Fibroblast of lung (primary cell): Measurements from ENCODE around the gene TRIP12.

ENCODE experiments used
- CTCF ChIP-seq, 2 donors: IDR thresholded peaks in 1 of 2; conservative IDR thresholded peaks in 1 of 2; 1 replicate in 1 of 2; 2 replicates in 1 of 2; pipeline ENCODE4 v1.5.1; 2011 to 2012; ENCODE audit warnings: low read length in 2 of 2, control low read depth in 1 of 2, inconsistent platforms in 1 of 2, low read depth in 1 of 2, mild to moderate bottlenecking in 1 of 2
- EZH2 ChIP-seq: IDR thresholded peaks from 2 replicates; pipeline ENCODE4 v1.5.1; 2012; ENCODE audit warnings: low read length, control low read depth, mild to moderate bottlenecking; ENCODE audit errors: missing control alignments

GRCh38 chr2:229780856-229781773 lies 140.7 kb downstream of the TRIP12 start:
- peak; percentile 74 to 94 for TF ChIP-seq CTCF (conservative IDR thresholded peaks at IDR 0.05 in 1 of 2, IDR thresholded peaks at IDR 0.05 in 1 of 2; ENCODE audit: low read depth in 1 of 2, low read length in 2 of 2)
- no peak for TF ChIP-seq EZH2
